Urinary bladder (tissue), 4 donors: ENCODE measurements around the gene PRKCZ. TPM values are rescaled to one million over a fixed set of nuclear protein-coding genes. Genes with fewer than 3 reads are reported as not detected.

Experiments used
- DNase-seq: peaks from one replicate; pipeline ENCODE4 v3.0.0-alpha.2; 2015; ENCODE audit errors: extremely low spot score
- H3K27ac ChIP-seq: one replicate; pipeline ENCODE4 v1.5.1; 2013; ENCODE audit warnings: low read depth, mild to moderate bottlenecking, moderate library complexity
- H3K36me3 ChIP-seq: one replicate; pipeline ENCODE4 v1.6.1; 2013; ENCODE audit warnings: mild to moderate bottlenecking, moderate library complexity; ENCODE audit not compliant: insufficient read depth
- H3K4me1 ChIP-seq: one replicate; pipeline ENCODE4 v1.6.1; 2013; ENCODE audit warnings: mild to moderate bottlenecking, moderate library complexity; ENCODE audit not compliant: insufficient read depth
- H3K4me3 ChIP-seq: one replicate; pipeline ENCODE4 v1.5.1; 2013; ENCODE audit warnings: low read depth, low read length
- WGBS: extraction: QIAGEN DNeasy Blood & Tissue Kit; methylation state at CpG from one replicate; pipeline ENCODE4 v1.1.7; 2013; 5-methylcytosine and 5-hydroxymethylcytosine counted together
- polyA plus RNA-seq: library from polyadenylated mRNA; stranded (reverse); fragments of 200-250 nt; gene quantifications from one replicate; pipeline ENCODE4 v1.2.3, GENCODE V29; 2013
- total RNA-seq: library from RNA; depleted of rRNA; stranded (reverse); fragments of >200 nt; gene quantifications from one replicate; pipeline ENCODE4 v1.2.3, GENCODE V29; 2014
- donor health status: healthy with polysubstance abuse.
- donor health status: healthy.

The PRKCZ gene
- total and polyA plus RNA-seq, 2 donors, result 6.3 to 6.6 TPM

DNA sequence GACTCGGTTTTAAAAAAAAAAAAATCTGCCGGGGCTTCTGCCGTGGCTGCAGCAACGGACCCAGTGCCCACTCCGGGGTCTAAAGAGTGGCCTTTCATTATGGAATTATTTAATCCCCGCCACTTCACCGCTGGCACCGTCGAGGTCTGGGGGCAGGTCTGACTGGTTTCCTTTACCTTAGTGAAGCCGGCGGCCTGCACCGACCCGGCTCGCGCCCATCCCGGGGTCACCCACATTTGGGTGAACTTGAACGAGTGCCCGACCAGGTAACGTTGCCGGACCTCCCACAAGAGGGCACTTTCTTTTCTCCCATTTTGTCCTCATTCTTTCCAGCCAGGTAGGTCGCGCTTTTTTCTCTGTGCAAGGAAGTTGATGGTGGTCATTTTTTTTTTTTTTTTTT is 4.3 kb downstream of the PRKCZ start:
- DNase-seq, result no peak
- no peaks in the 10 kb centered on the region for H3K36me3 ChIP-seq
- 70% methylated on average over 22 of the region's 22 CpGs for WGBS
- H3K27ac ChIP-seq, result no peak overlapping the region
- no peaks in the 10 kb centered on the region for H3K4me1 ChIP-seq
- H3K4me3 ChIP-seq, result no peak overlapping the region

DNA sequence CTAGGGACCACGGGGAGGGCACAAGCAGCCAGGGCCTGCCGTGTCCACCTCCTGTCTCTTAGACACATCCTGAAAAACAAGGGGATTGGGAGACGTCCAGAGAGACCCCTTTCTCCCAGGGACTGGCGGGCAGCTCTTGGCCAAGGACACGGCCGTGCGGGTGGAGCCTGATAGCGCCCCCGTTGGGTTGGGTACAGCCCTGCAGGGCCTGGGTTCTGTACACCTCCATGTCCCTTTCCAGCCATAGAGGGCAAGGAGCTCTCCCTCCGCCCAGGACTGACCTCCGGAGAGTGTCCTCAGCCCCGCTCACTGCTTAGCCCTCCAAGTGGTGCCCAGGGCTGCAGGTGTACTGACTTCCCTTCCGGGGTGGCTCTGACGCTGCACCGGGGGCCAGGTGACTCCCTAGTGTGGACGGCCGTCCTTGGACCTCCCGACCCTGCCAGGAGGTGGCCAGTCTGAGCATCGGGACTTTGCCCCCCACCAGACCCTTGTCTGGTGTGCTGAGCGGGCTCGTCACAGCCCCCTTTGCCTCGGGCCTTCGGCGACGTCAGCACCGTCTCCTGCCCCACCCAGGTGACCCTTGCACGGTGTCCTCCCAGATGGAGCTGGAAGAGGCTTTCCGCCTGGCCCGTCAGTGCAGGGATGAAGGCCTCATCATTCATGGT is 5.8 kb downstream of the PRKCZ start:
- Histone ChIP-seq H3K4me3 (no peak overlapping the region), H3K4me1 (no peaks in the 10 kb centered on the region), H3K27ac (no peak overlapping the region), H3K36me3 (no peaks in the 10 kb centered on the region)
- no peak for DNase-seq
- 91% methylated on average over 29 of the region's 29 CpGs for whole genome bisulfite sequencing

- H3K27ac ChIP-seq, result no peak overlapping the region
- no peak for DNase-seq
- 93% methylated on average over 25 of the region's 25 CpGs for WGBS
- H3K4me1 ChIP-seq, result no peaks in the 10 kb centered on the region
- no peaks in the 10 kb centered on the region for H3K36me3 ChIP-seq
- no peak overlapping the region for H3K4me3 ChIP-seq
Observed at GRCh38 chr1:2056955-2057590, 6.9 kb downstream of the PRKCZ start.

DNA sequence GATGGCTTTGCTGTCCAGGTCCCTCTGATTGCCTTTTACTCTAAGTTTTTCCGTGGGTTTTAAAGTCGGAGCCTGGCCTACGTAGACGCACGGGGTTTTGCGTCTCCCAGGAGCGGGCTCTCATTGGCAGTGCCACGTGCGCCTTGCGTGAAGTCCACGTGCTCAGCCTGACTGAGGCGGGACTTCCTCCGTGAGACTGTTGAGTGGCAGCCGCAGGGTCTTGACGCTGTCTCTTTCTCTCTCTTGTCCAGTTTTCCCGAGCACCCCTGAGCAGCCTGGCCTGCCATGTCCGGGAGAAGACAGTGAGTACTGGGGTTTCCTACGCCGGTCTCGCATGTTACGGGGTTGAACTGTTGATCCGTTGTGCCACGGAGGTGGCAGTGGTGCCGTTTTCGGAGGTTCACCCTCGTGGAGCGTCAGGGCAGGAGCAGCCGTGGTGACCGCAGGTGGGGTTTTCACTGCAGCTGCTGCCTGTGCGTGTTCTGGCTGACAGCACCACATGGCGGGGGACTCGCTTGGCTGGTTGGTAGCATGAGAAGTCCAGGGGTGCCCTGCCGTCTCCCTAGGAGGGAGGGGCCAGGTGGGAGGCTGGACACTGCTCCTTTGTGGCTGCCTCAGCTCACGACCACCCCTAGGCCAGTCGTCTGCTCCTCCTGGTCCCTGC is 9.2 kb downstream of the PRKCZ start:
- Histone ChIP-seq H3K4me1 (no peaks in the 10 kb centered on the region), H3K4me3 (no peak overlapping the region), H3K36me3 (no peaks in the 10 kb centered on the region), H3K27ac (no peak overlapping the region)
- DNase-seq, result no peak
- WGBS, result 84% methylated on average over 35 of the region's 35 CpGs

DNA sequence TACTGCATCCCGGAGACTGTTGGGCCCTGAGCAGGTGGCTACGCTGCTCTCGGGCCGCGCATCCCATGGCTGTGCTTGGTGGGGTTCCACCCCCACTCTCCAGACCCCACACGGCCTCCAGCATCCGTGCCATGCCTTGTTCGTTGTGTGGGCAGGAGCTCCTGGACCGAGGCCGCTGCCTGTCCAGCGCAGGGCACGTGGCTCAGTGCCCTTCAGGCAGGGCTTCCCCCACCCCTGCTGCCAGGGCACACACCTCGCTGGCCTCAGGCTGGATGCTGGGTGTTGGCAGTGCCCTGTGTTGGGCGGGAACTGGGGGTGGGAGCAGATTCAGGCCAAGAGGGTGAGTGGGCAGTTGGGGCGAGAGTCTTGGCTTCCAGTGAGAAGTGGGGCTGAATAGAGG is 9.9 kb downstream of the PRKCZ start:
- no peak for DNase-seq
- H3K4me3 ChIP-seq, result no peak overlapping the region
- H3K27ac ChIP-seq, result no peak overlapping the region
- 86% methylated on average over 15 of the region's 15 CpGs for WGBS
- H3K4me1 ChIP-seq, result no peaks in the 10 kb centered on the region
- no peaks in the 10 kb centered on the region for H3K36me3 ChIP-seq

DNA sequence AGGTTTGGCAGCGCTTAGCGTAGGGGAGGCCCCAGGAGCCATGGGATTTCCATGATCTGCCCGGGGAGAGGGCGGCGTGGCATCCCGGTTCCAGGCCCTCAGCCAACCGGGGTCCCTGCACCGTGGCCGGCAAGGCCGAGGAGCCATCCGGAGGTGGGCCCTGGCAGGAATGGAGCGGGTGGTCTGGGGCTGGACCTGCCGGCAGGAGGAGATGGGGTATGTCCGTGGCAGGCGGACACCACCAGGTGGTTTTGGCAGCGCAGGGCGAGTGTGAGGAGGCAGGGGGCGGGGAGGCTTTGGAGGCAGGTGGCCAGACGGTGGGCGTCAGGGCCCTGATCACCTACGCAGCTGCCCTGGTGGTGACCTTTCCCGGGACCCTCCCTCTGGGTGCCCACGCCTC is 10.3 kb downstream of the PRKCZ start:
- WGBS, result 90% methylated on average over 23 of the region's 23 CpGs
- Histone ChIP-seq H3K4me1 (no peaks in the 10 kb centered on the region), H3K36me3 (no peaks in the 10 kb centered on the region), H3K4me3 (no peak overlapping the region), H3K27ac (no peak overlapping the region)
- no peak for DNase-seq

DNA sequence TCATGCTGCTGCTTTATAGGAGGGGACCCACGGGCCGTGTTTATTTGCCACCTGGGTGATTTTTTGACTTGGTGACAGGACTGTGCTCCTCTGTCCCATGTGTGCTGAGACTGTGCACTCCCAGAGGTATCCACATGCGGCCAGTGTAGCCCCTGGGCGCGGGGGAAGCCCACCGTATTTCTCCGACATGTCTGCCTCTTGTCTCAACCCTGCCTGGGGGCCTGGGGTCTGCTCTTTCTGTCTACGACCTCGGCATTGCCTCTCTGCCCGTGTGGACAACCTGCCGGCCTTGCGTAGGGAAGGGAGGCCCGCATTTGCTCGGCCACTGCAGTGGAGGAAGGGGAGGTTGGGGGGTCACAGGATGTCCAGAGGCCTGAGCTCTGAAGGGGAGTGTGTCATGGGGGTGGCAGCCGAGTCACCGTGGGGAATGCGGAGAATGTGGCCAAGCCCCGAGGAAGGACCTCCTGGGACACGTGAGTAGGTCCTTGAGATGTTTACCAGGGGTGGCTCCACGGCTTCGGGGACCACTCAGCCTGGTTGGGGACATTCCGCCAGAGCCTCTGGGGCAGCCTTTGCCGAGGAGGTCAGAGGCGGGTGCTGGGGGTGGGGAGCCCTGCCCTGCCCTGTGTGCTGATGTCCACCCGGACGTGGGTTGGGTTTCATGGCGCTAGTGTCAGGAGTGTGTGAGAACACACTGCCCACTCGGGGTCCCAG is 11.0 kb downstream of the PRKCZ start:
- no peak for DNase-seq
- Histone ChIP-seq H3K27ac (no peak overlapping the region), H3K36me3 (no peaks in the 10 kb centered on the region), H3K4me3 (no peak overlapping the region), H3K4me1 (no peaks in the 10 kb centered on the region)
- WGBS, result 73% methylated on average over 28 of the region's 28 CpGs

- no peaks in the 10 kb centered on the region for H3K4me1 ChIP-seq
- no peak for DNase-seq
- H3K4me3 ChIP-seq, result no peak overlapping the region
- no peaks in the 10 kb centered on the region for H3K36me3 ChIP-seq
- no peak overlapping the region for H3K27ac ChIP-seq
- 89% methylated on average over 4 of the region's 4 CpGs for WGBS
Observed at GRCh38 chr1:2065699-2066098, 15.5 kb downstream of the PRKCZ start.

DNA sequence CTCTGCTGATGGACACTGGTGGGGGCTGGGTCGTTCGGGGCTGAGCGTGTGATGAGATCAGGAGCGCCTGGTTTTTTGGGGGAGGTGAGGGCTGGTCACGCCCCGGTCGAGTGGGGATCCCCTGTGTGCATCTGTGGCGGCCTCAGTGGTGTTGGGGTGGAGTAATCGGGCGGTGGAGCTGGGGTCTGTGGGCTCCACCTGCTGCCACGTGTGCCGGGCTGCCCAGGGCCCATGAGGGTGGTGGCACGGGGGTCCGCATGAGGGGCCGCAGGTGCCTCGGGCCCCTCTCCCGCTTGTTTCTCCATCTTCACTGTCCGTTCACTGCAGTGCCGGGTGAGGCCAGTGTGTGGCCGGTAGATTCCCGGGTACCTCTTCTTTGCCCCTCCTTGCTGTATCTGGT is 17.2 kb downstream of the PRKCZ start:
- Histone ChIP-seq H3K4me1 (no peaks in the 10 kb centered on the region), H3K4me3 (no peak overlapping the region), H3K36me3 (no peaks in the 10 kb centered on the region), H3K27ac (no peak overlapping the region)
- DNase-seq, result no peak
- 92% methylated on average over 21 of the region's 21 CpGs for WGBS

- Histone ChIP-seq H3K36me3 (no peaks in the 10 kb centered on the region), H3K27ac (no peak overlapping the region), H3K4me3 (no peak overlapping the region), H3K4me1 (no peaks in the 10 kb centered on the region)
- 86% methylated on average over 17 of the region's 17 CpGs for WGBS
- DNase-seq, result no peak
Observed at GRCh38 chr1:2067981-2068380, 17.8 kb downstream of the PRKCZ start.

DNA sequence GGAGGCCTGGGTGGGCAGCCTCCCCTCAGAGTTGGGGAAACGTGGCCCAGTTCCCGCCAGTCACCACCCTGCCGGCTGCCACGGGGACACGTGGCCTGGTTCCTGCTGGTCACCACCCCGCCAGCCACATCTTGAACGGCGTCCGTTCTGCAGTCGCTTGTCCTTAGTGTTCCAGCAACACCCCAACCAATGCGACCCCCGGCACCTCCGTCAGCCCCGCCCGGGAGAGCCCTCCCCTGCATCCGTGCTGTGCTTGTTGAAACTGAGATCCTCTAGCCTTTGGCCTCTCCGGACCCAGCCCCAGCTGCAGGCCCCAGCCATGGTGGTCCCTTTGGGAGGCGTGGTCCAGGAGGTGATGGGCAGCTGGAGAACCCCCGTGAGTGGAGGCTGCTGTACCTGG is 18.7 kb downstream of the PRKCZ start:
- H3K4me3 ChIP-seq, result no peak overlapping the region
- DNase-seq, result no peak
- no peak overlapping the region for H3K27ac ChIP-seq
- no peaks in the 10 kb centered on the region for H3K4me1 ChIP-seq
- no peaks in the 10 kb centered on the region for H3K36me3 ChIP-seq
- 93% methylated on average over 19 of the region's 19 CpGs for WGBS

GRCh38 chr1:2070016-2070415 is 19.8 kb downstream of the PRKCZ start:
- Histone ChIP-seq H3K4me3 (no peak overlapping the region), H3K4me1 (no peaks in the 10 kb centered on the region), H3K36me3 (no peaks in the 10 kb centered on the region), H3K27ac (no peak overlapping the region)
- DNase-seq, result no peak
- WGBS, result 83% methylated on average over 11 of the region's 11 CpGs

DNA sequence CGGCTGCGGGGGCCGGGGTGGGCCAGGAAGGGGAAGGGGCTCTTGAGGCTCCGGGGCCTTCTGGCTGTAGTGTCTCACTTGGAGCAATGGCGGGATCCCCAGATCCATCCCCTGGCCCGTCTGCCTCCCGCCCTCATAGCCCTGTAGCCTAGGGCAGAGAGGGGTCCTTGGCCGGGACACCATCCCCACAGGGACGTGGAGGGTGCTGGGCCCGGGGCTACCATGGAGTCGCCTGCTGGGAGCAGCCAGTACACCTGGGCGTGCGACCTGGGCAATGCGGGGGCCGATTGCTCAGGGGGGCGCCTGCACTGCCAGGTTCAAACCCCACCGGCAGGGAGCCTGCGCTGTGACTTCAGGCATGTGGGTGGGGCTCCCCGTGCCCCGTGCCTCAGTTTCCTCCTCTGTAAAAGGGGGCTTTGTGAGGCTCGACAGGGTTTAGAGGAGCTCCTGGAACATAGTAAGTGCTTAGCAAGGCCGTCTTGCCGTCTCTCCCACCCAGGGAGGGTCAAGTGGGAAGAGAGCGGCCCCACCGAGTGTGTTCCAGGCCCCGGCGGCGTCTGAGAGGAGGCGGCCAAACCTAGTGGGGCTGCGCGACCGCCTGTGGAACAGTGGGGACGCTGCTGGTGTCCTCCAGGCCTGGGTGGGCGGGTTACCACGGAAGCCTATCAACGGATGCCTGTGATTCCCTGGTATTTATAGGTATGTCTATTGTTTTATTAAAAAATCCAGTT is 20.8 kb downstream of the PRKCZ start:
- H3K4me3 ChIP-seq, result no peak overlapping the region
- H3K4me1 ChIP-seq, result no peaks in the 10 kb centered on the region
- no peak for DNase-seq
- WGBS, result 85% methylated on average over 36 of the region's 36 CpGs
- no peaks in the 10 kb centered on the region for H3K36me3 ChIP-seq
- no peak overlapping the region for H3K27ac ChIP-seq
